SK-N-SH (cell line): ENCODE measurements around the gene GLT6D1.

Experiments used
- CTCF ChIP-seq: fragments of 200-600 bp; sonication (generic); IDR thresholded peaks from 2 replicates; pipeline ENCODE4 v1.6.1; 2017; ENCODE audit warnings: antibody characterized with exemption, mild to moderate bottlenecking, moderate library complexity
- EZH2phosphoT487 ChIP-seq: fragments of 200-600 bp; sonication (generic); IDR thresholded peaks from 2 replicates; pipeline ENCODE4 v1.6.1; 2017; ENCODE audit warnings: low read depth, mixed run types, mild to moderate bottlenecking, antibody characterized with exemption, moderate library complexity, borderline replicate concordance

GRCh38 chr9:135612981-135613910 lies 26.1 kb downstream of the GLT6D1 start:
- no peak for TF ChIP-seq CTCF
- TF ChIP-seq EZH2phosphoT487: no peak
